NOMO-1 treated with DMSO at 0.1 percent for 48 hours (cell line): ENCODE measurements around the gene MRPL20.
"Not testable (repeated sequence)": the region's sequence is repeated elsewhere in the genome, so short reads cannot be mapped to it uniquely, and the experiment has no call there.

Experiments
- DNase-seq: peaks from one replicate; lab custom pipeline; 2025; ENCODE audit not compliant: unreplicated experiment; lab: John Stamatoyannopoulos, UW

Gene MRPL20

GRCh38 chr1:1427106-1427819 lies 20.2 kb upstream of the MRPL20 start:
- DNase-seq, result no peak

GRCh38 chr1:1426496-1427105 lies 19.5 kb upstream of the MRPL20 start:
- no peak for DNase-seq

GRCh38 chr1:1425753-1426495 lies 18.8 kb upstream of the MRPL20 start:
- DNase-seq, result no peak

- DNase-seq, result no peak
Measured at GRCh38 chr1:1425426-1425752, 18.3 kb upstream of the MRPL20 start.

DNA sequence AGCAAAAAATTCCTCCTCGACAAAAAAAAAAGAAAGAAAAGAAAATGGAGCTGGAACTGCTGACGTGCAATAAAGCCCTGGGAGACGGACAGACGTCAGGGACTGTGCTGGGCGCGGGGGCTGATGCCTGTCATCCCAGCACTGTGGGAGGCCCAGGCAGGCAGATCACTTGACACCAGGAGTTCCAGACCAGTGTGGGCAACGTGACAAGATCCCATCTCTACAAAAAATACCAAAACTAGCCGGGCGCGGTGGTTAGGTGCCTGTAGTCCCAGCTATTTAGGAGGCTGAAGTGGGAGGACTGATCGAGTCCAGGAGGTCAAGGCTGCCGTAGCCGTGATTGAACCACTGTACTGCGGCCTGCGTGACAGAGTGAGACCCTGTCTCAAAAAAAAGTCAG lies 17.6 kb upstream of the MRPL20 start:
- no peak for DNase-seq

- no peak for DNase-seq
Measured at GRCh38 chr1:1423245-1423597, 16.1 kb upstream of the MRPL20 start.

- no peak for DNase-seq
Measured at GRCh38 chr1:1422465-1423244, 15.6 kb upstream of the MRPL20 start.

DNA sequence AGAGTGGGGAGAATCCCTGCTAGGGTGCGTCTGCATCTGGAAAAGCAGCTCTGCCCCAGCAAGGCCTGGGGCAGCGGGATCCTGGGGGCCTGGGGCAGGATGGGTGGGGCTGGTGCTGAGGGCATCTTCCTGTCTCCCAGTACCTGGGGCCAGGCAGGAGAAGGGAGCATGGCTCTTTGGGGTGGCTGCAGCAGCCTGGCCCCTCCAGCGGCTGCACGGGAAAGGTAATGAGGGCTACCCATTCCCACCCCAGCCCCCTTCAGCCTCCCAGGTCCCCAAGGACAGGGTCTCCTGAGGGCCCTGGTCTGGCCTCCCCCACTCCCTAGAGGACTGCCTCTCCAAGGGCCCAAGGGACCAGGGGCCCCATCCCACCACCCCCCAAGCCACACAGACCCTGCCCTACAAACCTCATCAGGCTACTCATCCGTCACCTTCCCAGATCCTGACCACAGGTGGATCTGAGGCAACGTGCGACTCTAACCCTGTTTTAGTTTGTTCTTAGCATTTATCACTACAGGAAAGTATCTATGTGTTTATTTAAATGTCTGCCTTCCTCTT lies 14.9 kb upstream of the MRPL20 start:
- DNase-seq, result no peak

DNA sequence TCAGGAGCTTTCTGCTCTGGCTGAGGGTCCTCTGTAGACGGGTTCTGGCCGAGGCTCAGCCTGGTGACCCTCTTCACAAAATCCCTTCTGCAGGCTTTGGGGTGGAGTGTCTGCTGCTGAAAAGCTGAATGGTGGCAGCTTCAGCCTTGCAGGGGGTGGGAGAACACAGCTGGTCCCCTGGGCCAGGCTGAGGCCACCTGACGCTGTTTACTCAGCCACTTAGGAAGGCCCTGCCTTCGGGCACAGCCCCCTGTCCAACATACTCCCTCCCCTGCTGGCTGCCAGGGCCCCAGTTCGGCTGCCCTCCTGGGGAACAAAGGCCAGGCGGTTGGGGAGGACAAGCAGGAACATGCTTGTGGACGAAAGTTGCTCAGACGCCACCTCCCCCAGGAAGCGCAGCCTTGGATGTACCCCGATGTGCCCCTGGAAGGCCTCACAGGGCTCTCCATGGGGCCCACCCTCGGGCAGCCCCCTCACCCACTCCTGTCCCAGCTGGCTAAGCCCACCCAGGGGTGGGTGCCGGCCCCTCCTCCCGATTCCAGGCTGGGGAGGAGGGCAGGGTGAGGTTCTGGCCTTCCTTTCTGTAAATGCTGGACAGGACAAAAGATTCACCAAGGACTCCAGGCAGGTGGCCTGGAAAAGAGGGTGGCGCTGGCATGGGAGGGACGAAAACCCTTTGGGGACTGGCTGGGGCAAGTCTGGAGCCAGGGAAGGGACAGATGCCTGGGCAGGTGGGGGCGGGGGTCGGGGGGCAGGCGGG lies 14.2 kb upstream of the MRPL20 start, which contains the start of gene ANKRD65:
Gene ANKRD65 (minus strand): TSS at position 130 of the 760 bp plus-strand sequence. CDS start 271 bp downstream, outside the sequence.
- DNase-seq, result no peak

DNA sequence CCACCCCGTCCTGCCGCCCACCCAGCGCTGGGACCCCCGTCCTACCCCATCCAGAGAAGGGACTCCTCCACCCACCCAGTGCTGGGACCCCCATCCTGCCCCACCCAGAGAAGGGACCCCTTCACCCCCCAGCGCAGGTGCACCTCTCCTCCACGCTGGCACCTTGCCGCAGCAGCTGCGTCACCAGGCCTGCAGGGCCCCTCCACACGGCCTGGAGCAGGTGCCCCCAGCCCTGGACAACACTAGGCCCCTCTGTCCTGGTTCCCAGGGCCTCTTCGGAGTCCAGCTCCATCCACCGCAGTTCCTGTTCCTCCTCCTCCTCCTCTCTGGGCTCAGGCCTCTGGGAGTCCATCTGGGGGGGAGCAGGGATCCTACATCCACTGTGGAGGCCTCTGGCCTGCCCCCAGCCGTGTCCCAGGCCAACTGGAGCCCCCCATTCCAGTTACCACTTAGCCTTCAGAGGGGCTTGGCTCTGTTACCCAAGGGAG lies 13.6 kb upstream of the MRPL20 start:
- DNase-seq, result no peak

DNA sequence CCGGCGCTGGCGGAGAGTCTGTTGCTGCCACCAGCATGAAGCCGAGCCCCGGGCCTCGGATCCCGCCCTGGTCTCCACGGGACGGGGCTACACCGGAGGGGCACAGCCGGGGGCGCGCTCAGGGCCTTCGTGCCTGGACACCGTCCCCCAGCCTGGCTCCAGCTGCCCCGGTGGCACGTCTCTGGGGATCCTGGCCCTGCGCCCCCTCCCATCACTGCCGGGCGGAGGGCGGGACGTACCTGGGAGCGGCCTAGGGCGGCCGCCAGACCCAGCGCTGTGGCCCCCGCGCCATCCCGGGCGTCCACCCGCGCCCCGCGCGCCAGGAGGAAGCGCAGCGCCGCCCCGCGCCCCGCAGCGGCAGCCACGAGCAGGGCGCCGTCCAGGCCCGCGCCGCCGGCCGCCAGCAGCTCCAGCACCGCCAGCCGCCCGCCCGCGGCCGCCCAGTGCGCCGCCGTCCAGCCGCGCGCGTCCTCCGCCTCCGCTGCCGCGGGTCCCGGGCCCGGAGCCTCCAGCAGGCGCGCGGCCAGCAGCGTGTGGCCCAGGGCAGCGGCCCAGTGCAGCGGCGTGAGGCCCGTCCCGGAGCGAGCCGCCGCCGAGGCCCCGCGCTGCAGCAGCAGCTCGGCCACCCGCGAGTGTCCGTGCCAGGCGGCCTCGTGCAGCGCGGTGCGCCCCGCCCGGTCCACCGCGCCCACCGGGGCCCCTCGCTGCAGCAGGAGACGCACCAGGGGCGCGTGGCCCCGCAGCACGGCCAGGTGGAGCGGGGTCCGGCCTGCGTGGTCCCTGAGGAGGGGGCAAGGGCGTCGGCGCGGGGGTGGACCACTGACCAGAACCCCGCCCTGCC lies 12.9 kb upstream of the MRPL20 start:
- DNase-seq, result no peak

- DNase-seq, result no peak
Measured at GRCh38 chr1:1419363-1419812, 12.3 kb upstream of the MRPL20 start.

GRCh38 chr1:1418464-1419362 lies 11.6 kb upstream of the MRPL20 start:
- DNase-seq, result no peak

DNA sequence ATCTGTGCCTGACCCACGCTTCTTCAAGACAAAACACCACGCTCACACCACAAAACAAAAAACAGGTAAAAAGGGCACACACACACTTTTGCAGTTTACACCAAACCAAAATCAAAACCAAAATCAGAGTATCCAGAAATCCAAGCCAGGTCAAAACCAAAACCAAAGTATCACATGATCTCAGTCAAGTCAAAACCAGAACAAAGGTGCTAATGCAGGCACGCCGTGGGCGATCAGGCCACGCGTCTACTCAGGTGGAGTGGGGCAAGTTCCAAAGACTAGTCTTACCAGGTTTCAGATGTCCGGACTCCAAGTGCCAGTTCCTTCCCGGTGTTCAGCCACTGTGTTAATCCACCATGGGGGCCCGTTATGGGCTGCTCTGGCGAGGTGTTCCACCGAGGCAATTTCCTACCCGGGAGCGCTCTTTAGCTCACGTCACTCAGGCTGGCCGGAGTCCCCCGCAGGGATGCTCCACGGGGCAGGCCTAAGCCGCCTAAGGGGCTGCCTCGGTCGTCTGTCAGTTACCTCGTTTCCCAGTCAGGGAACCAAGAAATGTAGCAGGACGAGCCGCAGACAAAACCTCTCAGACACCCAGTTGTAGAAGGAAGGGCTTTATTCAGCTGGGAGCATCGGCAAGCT lies 10.9 kb upstream of the MRPL20 start:
- not testable (repeated sequence) for DNase-seq

DNA sequence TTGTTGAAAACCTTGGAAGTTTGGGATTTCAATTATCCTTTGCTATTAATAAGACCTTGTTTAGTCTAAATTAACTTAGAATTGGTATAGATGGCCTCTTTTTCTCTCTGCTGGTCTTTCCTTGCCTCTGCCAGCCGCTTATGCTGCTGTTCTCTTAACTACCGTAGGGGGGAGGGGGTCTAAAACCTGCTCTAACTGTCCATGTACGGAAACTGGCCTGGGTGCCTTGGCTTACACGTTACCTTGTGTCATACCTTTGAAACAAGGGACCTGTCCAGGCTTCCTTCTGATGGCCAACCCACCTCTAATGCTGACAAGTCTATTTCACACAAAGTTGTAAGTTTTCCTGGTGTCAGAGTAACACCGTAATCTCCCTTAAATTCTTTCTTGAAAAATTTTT lies 10.3 kb upstream of the MRPL20 start:
- DNase-seq, result not testable (repeated sequence)

DNA sequence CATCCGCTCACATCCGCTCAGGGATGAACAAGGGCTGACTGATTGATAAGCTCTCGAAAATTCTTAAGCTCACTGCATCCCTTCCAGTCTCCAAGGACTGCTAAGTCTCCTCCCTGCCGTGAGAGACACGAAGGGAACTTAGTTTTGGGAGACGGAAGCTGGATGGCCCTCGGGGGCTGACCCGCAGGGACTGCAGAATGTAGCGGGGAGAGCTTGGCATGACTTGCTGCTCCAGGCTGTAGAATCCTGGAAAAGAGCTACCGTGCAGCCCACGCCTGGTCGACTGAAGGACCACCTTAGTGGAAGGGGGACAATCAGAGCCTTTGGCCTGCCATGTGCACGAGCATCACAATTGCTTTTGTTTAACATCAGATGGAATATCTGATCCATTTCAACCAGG lies 8.7 kb upstream of the MRPL20 start:
- DNase-seq, result no peak

- not testable (repeated sequence) for DNase-seq
Measured at GRCh38 chr1:1412311-1412902, 5.3 kb upstream of the MRPL20 start.
